HFF-Myc (cell line): ENCODE data around the gene EIPR1.
A peak's percentile ranks its signal among the peaks of the same experiment; 100 is the strongest.

Source experiments
- DNase-seq: peaks from one replicate; pipeline ENCODE4 v3.0.0-alpha.2; 2011; ENCODE audit warnings: low read depth; ENCODE audit errors: extremely low read depth
- H3K4me3 ChIP-seq: replicated peaks from 2 replicates; pipeline ENCODE4 v1.5.1; 2011; ENCODE audit warnings: low read depth, mild to moderate bottlenecking, control low read depth, low read length
- TF ChIP-seq, protein P1 (sequence below): IDR thresholded peaks from 2 replicates; pipeline ENCODE4 v1.5.1; 2012; ENCODE audit warnings: mild to moderate bottlenecking, low read depth, low read length, control low read depth; ENCODE audit errors: missing control alignments

Gene EIPR1

GRCh38 chr2:3307236-3307635, 70.4 kb downstream of the EIPR1 start:
- DNase-seq = no peak
- TF ChIP-seq, protein P1, sequence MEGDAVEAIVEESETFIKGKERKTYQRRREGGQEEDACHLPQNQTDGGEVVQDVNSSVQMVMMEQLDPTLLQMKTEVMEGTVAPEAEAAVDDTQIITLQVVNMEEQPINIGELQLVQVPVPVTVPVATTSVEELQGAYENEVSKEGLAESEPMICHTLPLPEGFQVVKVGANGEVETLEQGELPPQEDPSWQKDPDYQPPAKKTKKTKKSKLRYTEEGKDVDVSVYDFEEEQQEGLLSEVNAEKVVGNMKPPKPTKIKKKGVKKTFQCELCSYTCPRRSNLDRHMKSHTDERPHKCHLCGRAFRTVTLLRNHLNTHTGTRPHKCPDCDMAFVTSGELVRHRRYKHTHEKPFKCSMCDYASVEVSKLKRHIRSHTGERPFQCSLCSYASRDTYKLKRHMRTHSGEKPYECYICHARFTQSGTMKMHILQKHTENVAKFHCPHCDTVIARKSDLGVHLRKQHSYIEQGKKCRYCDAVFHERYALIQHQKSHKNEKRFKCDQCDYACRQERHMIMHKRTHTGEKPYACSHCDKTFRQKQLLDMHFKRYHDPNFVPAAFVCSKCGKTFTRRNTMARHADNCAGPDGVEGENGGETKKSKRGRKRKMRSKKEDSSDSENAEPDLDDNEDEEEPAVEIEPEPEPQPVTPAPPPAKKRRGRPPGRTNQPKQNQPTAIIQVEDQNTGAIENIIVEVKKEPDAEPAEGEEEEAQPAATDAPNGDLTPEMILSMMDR = no peak
- H3K4me3 ChIP-seq = no peak overlapping the region

DNA sequence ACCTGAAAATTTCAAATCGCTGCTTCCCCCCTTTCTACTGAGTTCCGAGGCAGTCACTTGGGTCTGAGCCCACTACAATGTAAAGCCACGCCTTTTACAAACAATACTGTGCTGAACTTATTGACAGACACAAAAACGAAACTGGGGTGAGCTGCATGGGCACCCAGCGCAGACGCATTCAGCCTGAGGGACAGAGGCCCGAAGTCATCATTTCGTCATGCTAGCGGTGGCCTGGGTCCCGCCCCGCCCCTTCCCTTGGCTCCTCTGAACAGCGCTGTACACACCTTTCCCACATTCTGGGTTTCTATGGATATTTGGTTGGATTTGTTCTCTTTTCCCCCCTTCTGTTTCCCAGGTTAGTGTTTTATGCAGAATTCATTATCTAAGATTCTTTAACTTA, 71.7 kb downstream of the EIPR1 start:
- no peak overlapping the region for H3K4me3 ChIP-seq
- DNase-seq = no peak
- TF ChIP-seq, protein P1 = no peak

GRCh38 chr2:3305431-3305830, 72.2 kb downstream of the EIPR1 start:
- TF ChIP-seq, protein P1 = no peak
- H3K4me3 ChIP-seq = no peak overlapping the region
- no peak for DNase-seq

GRCh38 chr2:3303583-3304406, 73.8 kb downstream of the EIPR1 start:
- DNase-seq = peak; percentile 38
- H3K4me3 ChIP-seq = no peak overlapping the region

DNA sequence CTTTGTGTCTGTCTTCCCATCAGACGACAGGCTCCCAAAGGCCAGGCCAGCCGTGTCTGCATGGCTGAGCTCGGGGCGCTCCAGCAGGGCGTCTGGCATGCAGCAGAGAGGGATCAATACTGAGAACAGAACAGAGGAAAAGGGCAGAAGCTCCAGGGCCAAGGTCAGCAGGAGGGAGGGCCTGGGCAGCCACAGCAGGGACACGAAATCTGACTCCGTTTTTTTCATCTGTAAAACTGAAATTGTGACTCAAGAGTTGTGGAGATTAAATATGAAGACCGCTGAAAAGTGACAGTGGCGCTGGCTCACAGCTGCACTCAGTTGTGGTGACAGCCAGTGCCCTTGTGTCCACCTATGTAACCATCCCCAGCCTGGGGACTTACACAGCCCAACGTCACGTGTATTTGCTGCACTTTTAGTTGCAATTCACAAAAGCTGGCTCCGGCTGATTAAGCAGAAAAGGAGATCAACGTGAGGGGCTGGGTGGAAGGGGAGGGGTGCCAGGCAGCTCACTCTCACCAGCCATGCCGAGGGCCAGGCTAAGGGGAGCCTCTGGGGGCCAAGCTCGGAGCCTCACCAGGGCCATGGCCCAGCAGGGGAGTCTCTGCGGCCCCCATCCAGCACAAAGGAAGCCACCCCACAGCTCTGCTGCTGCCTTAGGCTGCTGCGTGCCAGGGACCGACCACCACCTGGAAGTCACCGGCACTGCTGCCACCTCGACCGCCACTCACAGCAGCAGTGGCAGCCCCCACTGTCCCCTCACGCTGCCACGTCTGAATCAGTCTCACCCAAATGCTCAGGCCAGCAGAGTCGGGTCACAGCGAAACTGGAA, 74.7 kb downstream of the EIPR1 start:
- H3K4me3 ChIP-seq = no peak overlapping the region
- TF ChIP-seq, protein P1 = no peak
- no peak for DNase-seq

More at GRCh38 chr2:3303583-3304406, 73.8 kb downstream of the EIPR1 start:
- TF ChIP-seq, protein P1 = peak; percentile 93

GRCh38 chr2:3302421-3302750, 75.2 kb downstream of the EIPR1 start:
- DNase-seq = no peak
- TF ChIP-seq, protein P1 = no peak
- no peak overlapping the region for H3K4me3 ChIP-seq
